HCT116 (cell line): Measurements from ENCODE around the gene DNALI1. TPM values are rescaled to one million over a fixed set of nuclear protein-coding genes. Genes with fewer than 3 reads are reported as not detected.

ENCODE experiments used
- ATAC-seq: fragments of 200-7000 bp; cut with Tn5 transposase; 2 replicates; pipeline ENCODE4 v1.9.1; 2020; ENCODE audit warnings: mild to moderate bottlenecking, moderate library complexity
- BruUV-seq: library from RNA; stranded (reverse); fragments of 400-500 nt; replicated peaks from 2 replicates; lab custom pipeline; 2021; lab: Mats Ljungman, UMichigan
- CTCF ChIA-PET: fragments of 300-600 bp; sonication (Branson Sonifier 250); formaldehyde crosslinking; loops from one replicate; lab custom pipeline; 2021; ENCODE audit warnings: antibody characterized with exemption; lab: Charles Lee
- POLR2A ChIA-PET: fragments of 300-600, 350-600 bp; sonication (Branson Sonifier 250); formaldehyde crosslinking; loops from one replicate; lab custom pipeline; 2021; ENCODE audit warnings: antibody characterized with exemption; lab: Charles Lee
- RAD21 ChIA-PET, 2 experiments: fragments of 300-600 bp; sonication (Branson Sonifier 250); formaldehyde crosslinking; loops; one replicate each; lab custom pipeline; 2023; ENCODE audit warnings: low total read pairs in 2 of 2; ENCODE audit not compliant: uncharacterized antibody in 2 of 2, unreplicated experiment in 2 of 2, low non-redundant PET in 1 of 2; lab: Charles Lee
- DNase-seq: peaks from one replicate; pipeline ENCODE4 v3.0.0-alpha.2; 2010; ENCODE audit warnings: low read depth, low spot score
- H2AFZ ChIP-seq: fragments of 200-600 bp; shearing (Covaris generic), sonication (generic); 2 replicates; pipeline ENCODE4 v1.6.1; 2017; ENCODE audit warnings: low read depth, mixed run types, mixed read lengths, antibody characterized with exemption, low read length; ENCODE audit not compliant: poor library complexity, severe bottlenecking
- H3K27ac ChIP-seq: 2 replicates; pipeline ENCODE4 v1.5.1; 2012; ENCODE audit warnings: low read depth, low read length
- H3K27me3 ChIP-seq: fragments of 200-600 bp; sonication (generic); 2 replicates; pipeline ENCODE4 v1.6.1; 2016; ENCODE audit warnings: mixed run types, low read length, mixed read lengths; ENCODE audit not compliant: insufficient read depth
- H3K36me3 ChIP-seq, 2 experiments: fragments of 200-500 bp in 1 of 2; fragments of 200-600 bp in 1 of 2; sonication (Bioruptor generic) in 1 of 2; sonication (generic) in 1 of 2; 2 replicates each; pipeline versions ENCODE4 v1.5.1 to v1.6.1; 2014 to 2016; ENCODE audit warnings: low read length in 2 of 2, inconsistent platforms in 1 of 2, mixed read lengths in 1 of 2, mixed run types in 1 of 2; ENCODE audit not compliant: insufficient read depth in 2 of 2, control insufficient read depth in 1 of 2
- H3K4me1 ChIP-seq, 2 experiments: fragments of 200-600 bp in 1 of 2; sonication (generic) in 1 of 2; 2 replicates each; pipeline versions ENCODE4 v1.5.1 to v1.6.1; 2012 to 2017; ENCODE audit warnings: low read length in 2 of 2, inconsistent platforms in 1 of 2, mild to moderate bottlenecking in 1 of 2, mixed read lengths in 1 of 2, mixed run types in 1 of 2, moderate library complexity in 1 of 2; ENCODE audit not compliant: insufficient read depth in 2 of 2, control insufficient read depth in 1 of 2
- H3K4me2 ChIP-seq: fragments of 200-600 bp; sonication (generic); 2 replicates; pipeline ENCODE4 v1.6.1; 2017; ENCODE audit warnings: mixed run types, low read length, mixed read lengths
- H3K4me3 ChIP-seq, 2 experiments: fragments of 200-600 bp in 1 of 2; sonication (generic) in 1 of 2; replicated peaks in 1 of 2; 2 replicates each; pipeline ENCODE4 v1.5.1; 2011 to 2016; ENCODE audit warnings: low read length in 2 of 2, control low read depth in 1 of 2, low read depth in 1 of 2, mild to moderate bottlenecking in 1 of 2, mixed read lengths in 1 of 2, mixed run types in 1 of 2
- H3K79me2 ChIP-seq: fragments of 200-600 bp; sonication (generic); 2 replicates; pipeline ENCODE4 v1.6.1; 2017; ENCODE audit warnings: mild to moderate bottlenecking, mixed run types, low read length, moderate library complexity, mixed read lengths; ENCODE audit not compliant: insufficient read depth
- H3K9ac ChIP-seq: fragments of 200-600 bp; sonication (generic); 2 replicates; pipeline ENCODE4 v1.6.1; 2016; ENCODE audit warnings: low read length, mixed read lengths
- H3K9me2 ChIP-seq: fragments of 200-600 bp; sonication (generic), shearing (Covaris generic); 2 replicates; pipeline ENCODE4 v1.6.1; 2017; ENCODE audit warnings: mixed run types, mild to moderate bottlenecking, moderate library complexity; ENCODE audit not compliant: insufficient read depth
- H3K9me3 ChIP-seq, 2 experiments: fragments of 200-500 bp in 1 of 2; fragments of 200-600 bp in 1 of 2; sonication (Bioruptor generic) in 1 of 2; sonication (generic) in 1 of 2; 2 replicates each; pipeline ENCODE4 v1.6.1; 2014 to 2017; ENCODE audit warnings: low read length in 2 of 2, mixed read lengths in 2 of 2, inconsistent platforms in 1 of 2, low read depth in 1 of 2, mild to moderate bottlenecking in 1 of 2, mixed run types in 1 of 2, moderate library complexity in 1 of 2; ENCODE audit not compliant: control insufficient read depth in 1 of 2, insufficient read depth in 1 of 2
- H4K20me1 ChIP-seq: fragments of 200-600 bp; sonication (generic), shearing (Covaris generic); 2 replicates; pipeline ENCODE4 v1.6.1; 2017; ENCODE audit warnings: mixed run types, mild to moderate bottlenecking, moderate library complexity; ENCODE audit not compliant: insufficient read depth
- FOSL1 ChIP-seq: IDR thresholded peaks from 2 replicates; pipeline ENCODE4 v1.6.1; 2012; ENCODE audit warnings: low read depth
- SIN3A ChIP-seq: IDR thresholded peaks from 2 replicates; pipeline ENCODE4 v1.6.1; 2012; ENCODE audit warnings: low read depth
- SRF ChIP-seq: IDR thresholded peaks from 2 replicates; pipeline ENCODE4 v1.6.1; 2012; ENCODE audit warnings: low read depth
- TCF7L2 ChIP-seq: IDR thresholded peaks from 2 replicates; pipeline ENCODE4 v1.7.0; 2011; ENCODE audit warnings: borderline replicate concordance, inconsistent platforms; ENCODE audit not compliant: insufficient read depth, insufficient read length; ENCODE audit errors: extremely low read depth
- YY1 ChIP-seq: IDR thresholded peaks from 2 replicates; pipeline ENCODE4 v1.6.1; 2011; ENCODE audit warnings: low read length, low read depth, moderate library complexity, mild to moderate bottlenecking; ENCODE audit not compliant: insufficient replicate concordance; ENCODE audit errors: extremely low read depth
- ZFX ChIP-seq: fragments of 450-650 bp; IDR thresholded peaks from 2 replicates; pipeline ENCODE4 v1.6.1; 2017
- intact Hi-C: fragments of 100-400 bp; cut with micrococcal nuclease; formaldehyde crosslinking; loops from 2 replicates; pipeline ENCODE4 v1.10.0; 2022
- total RNA-seq: library from RNA; stranded (reverse); gene quantifications from one replicate; pipeline ENCODE4 v1.2.1, GENCODE V29; 2021; ENCODE audit not compliant: unreplicated experiment
- TF ChIP-seq, protein P1 (sequence below), 3 experiments: fragments of 200-600 bp in 1 of 3; sonication (generic) in 1 of 3; IDR thresholded peaks in 2 of 3; conservative IDR thresholded peaks in 1 of 3; 2 replicates each; pipeline ENCODE4 v1.5.1; 2012 to 2017; ENCODE audit warnings: low read depth in 2 of 3, low read length in 2 of 3, antibody characterized with exemption in 1 of 3, borderline replicate concordance in 1 of 3, control low read depth in 1 of 3, mild to moderate bottlenecking in 1 of 3, mixed read lengths in 1 of 3, mixed run types in 1 of 3, moderate library complexity in 1 of 3; ENCODE audit not compliant: insufficient read depth in 1 of 3

The DNALI1 gene
- total RNA-seq, 1 experiment from 2014 or later: 0.64 TPM

DNA sequence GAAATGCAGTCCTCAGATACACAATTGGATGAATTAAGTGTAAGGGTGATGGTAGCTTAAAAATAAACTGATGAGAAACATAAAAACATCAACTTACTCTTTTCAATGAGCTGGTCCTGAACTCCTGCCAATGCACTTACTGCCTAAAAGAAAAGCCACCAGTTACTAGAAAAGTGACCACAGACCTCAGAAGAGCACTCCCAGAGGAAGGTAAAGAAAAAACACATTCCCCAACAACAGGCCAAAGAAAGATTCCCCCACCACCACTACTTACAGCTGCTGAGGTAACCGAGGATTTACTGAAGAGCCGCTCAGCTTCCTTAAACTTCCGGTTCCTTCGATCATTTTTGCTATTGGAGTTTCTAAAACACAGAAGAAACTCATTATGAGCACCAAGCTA lies 47.6 kb upstream of the DNALI1 start:
- H3K27me3 ChIP-seq: no peaks in the 10 kb centered on the region
- H3K36me3 ChIP-seq: peaks cover 24 to 28% of the 10 kb centered on the region in 2 experiments
- no peak overlapping the region for H3K4me3 ChIP-seq
- H3K9me3 ChIP-seq: no peaks in the 10 kb centered on the region
- no peak overlapping the region for H3K9ac ChIP-seq
- H4K20me1 ChIP-seq: no peaks in the 10 kb centered on the region
- ChIA-PET RAD21 (interaction anchor here in 1 of 2 experiments (0.5 kb wide), 1 partner anchor 332 kb away, joined by 3 read pairs; no protein-coding TSS in a partner anchor), CTCF (interaction anchor here (1.4 kb wide), 1 partner anchor 14 kb away, joined by 9 read pairs; no protein-coding TSS in a partner anchor), POLR2A (no interaction called here)
- peak; percentile 65 for ATAC-seq
- TF ChIP-seq ZFX: no peak
- TF ChIP-seq, protein P1, sequence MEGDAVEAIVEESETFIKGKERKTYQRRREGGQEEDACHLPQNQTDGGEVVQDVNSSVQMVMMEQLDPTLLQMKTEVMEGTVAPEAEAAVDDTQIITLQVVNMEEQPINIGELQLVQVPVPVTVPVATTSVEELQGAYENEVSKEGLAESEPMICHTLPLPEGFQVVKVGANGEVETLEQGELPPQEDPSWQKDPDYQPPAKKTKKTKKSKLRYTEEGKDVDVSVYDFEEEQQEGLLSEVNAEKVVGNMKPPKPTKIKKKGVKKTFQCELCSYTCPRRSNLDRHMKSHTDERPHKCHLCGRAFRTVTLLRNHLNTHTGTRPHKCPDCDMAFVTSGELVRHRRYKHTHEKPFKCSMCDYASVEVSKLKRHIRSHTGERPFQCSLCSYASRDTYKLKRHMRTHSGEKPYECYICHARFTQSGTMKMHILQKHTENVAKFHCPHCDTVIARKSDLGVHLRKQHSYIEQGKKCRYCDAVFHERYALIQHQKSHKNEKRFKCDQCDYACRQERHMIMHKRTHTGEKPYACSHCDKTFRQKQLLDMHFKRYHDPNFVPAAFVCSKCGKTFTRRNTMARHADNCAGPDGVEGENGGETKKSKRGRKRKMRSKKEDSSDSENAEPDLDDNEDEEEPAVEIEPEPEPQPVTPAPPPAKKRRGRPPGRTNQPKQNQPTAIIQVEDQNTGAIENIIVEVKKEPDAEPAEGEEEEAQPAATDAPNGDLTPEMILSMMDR (IDR thresholded peaks at IDR 0.05 in 2 of 3, conservative IDR thresholded peaks at IDR 0.05 in 1 of 3; ENCODE audit: borderline replicate concordance in 1 of 3, insufficient read depth in 1 of 3, low read depth in 2 of 3, low read length in 2 of 3): peak in 2 of 3 experiments; percentile 27 to 39; a peak in 3 of 6 replicates
- no peak for TF ChIP-seq TCF7L2
- TF ChIP-seq FOSL1: no peak
- TF ChIP-seq SIN3A: no peak
- TF ChIP-seq SRF: no peak
- no peak for TF ChIP-seq YY1
- no peaks in the 10 kb centered on the region for H3K9me2 ChIP-seq
- no peak for DNase-seq
- H3K4me1 ChIP-seq: peaks cover 8 to 9% of the 10 kb centered on the region in 2 experiments; a peak in 3 of 4 replicates
- intact Hi-C loops: no loop called here
- H3K27ac ChIP-seq: no peak overlapping the region
- H3K4me2 ChIP-seq: no peak overlapping the region
- no TSS peak for BruUV-seq
- peaks cover 23% of the 10 kb centered on the region for H3K79me2 ChIP-seq
- no peak overlapping the region for H2AFZ ChIP-seq
